T follicular helper cell (primary cell): ENCODE measurements around the gene IGFL4.

ENCODE experiments used
- DNase-seq: peaks from one replicate; pipeline ENCODE4 v3.0.0-alpha.2; 2020; ENCODE audit warnings: low read depth

Gene IGFL4

GRCh38 chr19:46020819-46021125 lies 20.0 kb downstream of the IGFL4 start:
- DNase-seq = no peak

- DNase-seq = no peak
Observed at GRCh38 chr19:46019270-46019669, 21.5 kb downstream of the IGFL4 start.

- no peak for DNase-seq
Observed at GRCh38 chr19:46018729-46019251, 22.0 kb downstream of the IGFL4 start.

- DNase-seq = no peak
Observed at GRCh38 chr19:46017874-46018675, 22.7 kb downstream of the IGFL4 start.

GRCh38 chr19:46017095-46017429 lies 23.7 kb downstream of the IGFL4 start:
- DNase-seq = no peak

GRCh38 chr19:46016426-46017094 lies 24.2 kb downstream of the IGFL4 start:
- DNase-seq = peak; percentile 73

GRCh38 chr19:46015687-46016425 lies 24.9 kb downstream of the IGFL4 start:
- peak; percentile 21 for DNase-seq

- peak; percentile 59 for DNase-seq
Observed at GRCh38 chr19:46014941-46015686, 25.7 kb downstream of the IGFL4 start.

- DNase-seq = no peak
Observed at GRCh38 chr19:46014534-46014933, 26.3 kb downstream of the IGFL4 start.

GRCh38 chr19:46009530-46010510 lies 31.0 kb downstream of the IGFL4 start:
- peak; percentile 46 for DNase-seq

- DNase-seq = no peak
Observed at GRCh38 chr19:46006411-46006810, 34.4 kb downstream of the IGFL4 start.

- DNase-seq = no peak
Observed at GRCh38 chr19:46002678-46003275, 38.0 kb downstream of the IGFL4 start.

- DNase-seq = peak; percentile 74
Observed at GRCh38 chr19:46000491-46001246, 40.1 kb downstream of the IGFL4 start.

GRCh38 chr19:45999653-46000121 lies 41.1 kb downstream of the IGFL4 start:
- DNase-seq = no peak

GRCh38 chr19:45998834-45999233 lies 42.0 kb downstream of the IGFL4 start:
- no peak for DNase-seq

GRCh38 chr19:45996933-45997332 lies 43.9 kb downstream of the IGFL4 start:
- DNase-seq = no peak

- no peak for DNase-seq
Observed at GRCh38 chr19:45995715-45996385, 45.0 kb downstream of the IGFL4 start.

GRCh38 chr19:45994998-45995714 lies 45.6 kb downstream of the IGFL4 start, which contains the start of gene CCDC61:
Gene CCDC61 (plus strand): TSS chr19:45995467. CDS start chr19:46003019, 7,552 bp downstream.
- peak; percentile 95 for DNase-seq
